GM12801 (cell line): ENCODE data around the gene ATP1A3.

ENCODE experiments used
- CTCF ChIP-seq: IDR thresholded peaks from one replicate; pipeline ENCODE4 v1.5.1; 2011; ENCODE audit warnings: control low read depth; ENCODE audit not compliant: insufficient read length; ENCODE audit errors: extremely low read depth

The ATP1A3 gene

GRCh38 chr19:41993612-41994483, at the start of gene ATP1A3:
TSS of gene ATP1A3 (minus strand) at chr19:41994230. CDS start at chr19:41994076, 154 bp downstream.
- no peak for TF ChIP-seq CTCF

- no peak for TF ChIP-seq CTCF
These were observed 48.6 kb upstream of the ATP1A3 start for GRCh38 chr19:42042455-42043170.

- no peak for TF ChIP-seq CTCF
These were observed 46.0 kb upstream of the ATP1A3 start for GRCh38 chr19:42040031-42040430.

- no peak for TF ChIP-seq CTCF
These were observed 44.6 kb upstream of the ATP1A3 start for GRCh38 chr19:42038666-42039065.

- no peak for TF ChIP-seq CTCF
These were observed 43.6 kb upstream of the ATP1A3 start for GRCh38 chr19:42037649-42038048.

- peak; percentile 10 for TF ChIP-seq CTCF
These were observed 40.8 kb upstream of the ATP1A3 start for GRCh38 chr19:42034640-42035391.

- no peak for TF ChIP-seq CTCF
These were observed 39.4 kb upstream of the ATP1A3 start for GRCh38 chr19:42033413-42033812.
